HG03045 (cell line): ENCODE results near the gene LILRA6.
"Not testable (repeated sequence)": the region's sequence is repeated elsewhere in the genome, so short reads cannot be mapped to it uniquely, and the experiment has no call there.

ENCODE experiments used
- ATAC-seq: cut with Tn5 transposase; IDR thresholded peaks from one replicate; pipeline ENCODE4 v1.9.1; 2021; ENCODE audit warnings: mild to moderate bottlenecking, moderate library complexity; ENCODE audit not compliant: unreplicated experiment

Gene LILRA6

GRCh38 chr19:54242646-54243045, at the start of gene LILRA6:
TSS of gene LILRA6 (minus strand) at chr19:54242790.
- ATAC-seq: not testable (repeated sequence)

- ATAC-seq: not testable (repeated sequence)
Observed at GRCh38 chr19:54289160-54289559, 46.6 kb upstream of the LILRA6 start.

GRCh38 chr19:54287456-54287855, 44.9 kb upstream of the LILRA6 start:
- no peak for ATAC-seq

GRCh38 chr19:54286283-54286682, 43.7 kb upstream of the LILRA6 start:
- not testable (repeated sequence) for ATAC-seq

GRCh38 chr19:54285427-54286056, 43.0 kb upstream of the LILRA6 start:
- ATAC-seq: not testable (repeated sequence)

GRCh38 chr19:54282686-54283470, 40.3 kb upstream of the LILRA6 start:
- ATAC-seq: no peak

- ATAC-seq: not testable (repeated sequence)
Observed at GRCh38 chr19:54281729-54282075, 39.1 kb upstream of the LILRA6 start.

- ATAC-seq: no peak
Observed at GRCh38 chr19:54281007-54281728, 38.6 kb upstream of the LILRA6 start, which contains the start of gene LILRB2. TSS of gene LILRB2 (minus strand) at chr19:54281110. CDS start at chr19:54280496, 614 bp downstream.

- not testable (repeated sequence) for ATAC-seq
Observed at GRCh38 chr19:54280441-54280840, 37.9 kb upstream of the LILRA6 start.

GRCh38 chr19:54280025-54280424, 37.4 kb upstream of the LILRA6 start:
- ATAC-seq: not testable (repeated sequence)

- ATAC-seq: no peak
Observed at GRCh38 chr19:54279406-54279962, 36.9 kb upstream of the LILRA6 start.

- not testable (repeated sequence) for ATAC-seq
Observed at GRCh38 chr19:54278571-54279195, 36.1 kb upstream of the LILRA6 start.

- not testable (repeated sequence) for ATAC-seq
Observed at GRCh38 chr19:54278056-54278455, 35.5 kb upstream of the LILRA6 start.

GRCh38 chr19:54277111-54277615, 34.6 kb upstream of the LILRA6 start:
- ATAC-seq: not testable (repeated sequence)

GRCh38 chr19:54275951-54276350, 33.4 kb upstream of the LILRA6 start:
- no peak for ATAC-seq

- ATAC-seq: not testable (repeated sequence)
Observed at GRCh38 chr19:54274516-54274915, 31.9 kb upstream of the LILRA6 start.

GRCh38 chr19:54273821-54274220, 31.2 kb upstream of the LILRA6 start:
- ATAC-seq: no peak

- ATAC-seq: not testable (repeated sequence)
Observed at GRCh38 chr19:54272181-54272580, 29.6 kb upstream of the LILRA6 start.

- not testable (repeated sequence) for ATAC-seq
Observed at GRCh38 chr19:54271587-54271986, 29.0 kb upstream of the LILRA6 start.

GRCh38 chr19:54271106-54271505, 28.5 kb upstream of the LILRA6 start:
- no peak for ATAC-seq
